Neural crest cell (in vitro differentiated cells): ENCODE results near the gene PRAMEF33. TPM values are rescaled to one million over a fixed set of nuclear protein-coding genes. Genes with fewer than 3 reads are reported as not detected.
"Not testable (repeated sequence)": the region's sequence is repeated elsewhere in the genome, so short reads cannot be mapped to it uniquely, and the experiment has no call there.

Experiments
- DNase-seq: peaks from one replicate; pipeline ENCODE4 v3.0.0; 2021; ENCODE audit warnings: low read depth, mixed read lengths, low spot score
- H3K27ac Mint-ChIP-seq: one replicate; pipeline ENCODE4 v1.8.0; 2021; ENCODE audit warnings: mild to moderate bottlenecking, mixed read lengths; ENCODE audit not compliant: unreplicated experiment
- H3K27me3 Mint-ChIP-seq: 2 replicates; pipeline ENCODE4 v1.8.0; 2021; ENCODE audit warnings: low read depth, mild to moderate bottlenecking, mixed read lengths
- H3K36me3 Mint-ChIP-seq: 2 replicates; pipeline ENCODE4 v1.8.0; 2021; ENCODE audit warnings: low read depth, mild to moderate bottlenecking, mixed read lengths
- H3K4me1 Mint-ChIP-seq: 2 replicates; pipeline ENCODE4 v1.8.0; 2021; ENCODE audit warnings: mixed read lengths
- H3K4me3 Mint-ChIP-seq: one replicate; pipeline ENCODE4 v1.8.0; 2021; ENCODE audit warnings: mild to moderate bottlenecking, mixed read lengths
- H3K9me3 Mint-ChIP-seq: 2 replicates; pipeline ENCODE4 v1.8.0; 2021; ENCODE audit warnings: mixed read lengths
- long read RNA-seq: library from polyadenylated mRNA; unstranded; transcript quantifications from one replicate; pipeline ENCODE4 v2.0.0, GENCODE V29; 2020
- total RNA-seq: library from RNA; stranded (reverse); gene quantifications from 2 replicates; pipeline ENCODE4 v1.2.1, GENCODE V29; 2021

The PRAMEF33 gene, protein sequence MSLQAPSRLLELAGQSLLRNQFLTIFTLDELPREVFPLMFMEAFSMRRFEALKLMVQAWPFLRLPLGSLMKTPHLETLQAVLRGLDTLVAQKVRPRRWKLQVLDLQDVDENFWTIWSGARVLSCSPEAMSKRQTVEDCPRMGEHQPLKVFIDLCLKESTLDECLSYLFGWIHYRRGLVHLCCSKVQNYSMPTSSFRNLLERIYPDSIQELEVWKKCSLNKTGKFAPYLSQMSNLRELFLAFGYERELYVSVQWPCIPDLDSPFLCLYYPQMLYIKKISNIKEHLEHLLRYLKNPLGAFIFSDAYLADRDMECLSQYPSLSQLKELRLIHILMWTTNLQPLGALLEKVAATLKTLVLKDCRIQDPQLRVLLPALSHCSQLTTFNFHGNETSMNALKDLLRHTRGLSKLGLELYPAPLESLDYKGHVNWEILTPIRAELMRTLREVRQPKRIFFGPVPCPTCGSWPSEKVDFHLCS
- total RNA-seq = not detected in 2 replicates
- long read RNA-seq = 0 reads

- not testable (repeated sequence) for H3K4me1 Mint-ChIP-seq, H3K27me3 Mint-ChIP-seq, DNase-seq, H3K27ac Mint-ChIP-seq, H3K9me3 Mint-ChIP-seq, H3K36me3 Mint-ChIP-seq, H3K4me3 Mint-ChIP-seq
Measured at GRCh38 chr1:13303239-13303638, at the start of gene PRAMEF33. TSS of gene PRAMEF33 (plus strand) at chr1:13303539. CDS start at chr1:13305955, 2,416 bp downstream.

GRCh38 chr1:13253898-13254297 lies 49.4 kb upstream of the PRAMEF33 start, which contains the start of gene PRAMEF5:
TSS of gene PRAMEF5 (plus strand) at chr1:13254198. CDS start at chr1:13259269, 5,071 bp downstream.
- H3K4me1 Mint-ChIP-seq, H3K27me3 Mint-ChIP-seq, DNase-seq, H3K4me3 Mint-ChIP-seq, H3K9me3 Mint-ChIP-seq, H3K27ac Mint-ChIP-seq, H3K36me3 Mint-ChIP-seq: not testable (repeated sequence)

- H3K27ac Mint-ChIP-seq, H3K4me1 Mint-ChIP-seq, H3K36me3 Mint-ChIP-seq, H3K27me3 Mint-ChIP-seq, H3K9me3 Mint-ChIP-seq, DNase-seq, H3K4me3 Mint-ChIP-seq: not testable (repeated sequence)
Measured at GRCh38 chr1:13265124-13265523, 38.2 kb upstream of the PRAMEF33 start.

- not testable (repeated sequence) for DNase-seq, H3K27me3 Mint-ChIP-seq, H3K36me3 Mint-ChIP-seq, H3K9me3 Mint-ChIP-seq, H3K4me1 Mint-ChIP-seq, H3K4me3 Mint-ChIP-seq, H3K27ac Mint-ChIP-seq
Measured at GRCh38 chr1:13277016-13277415, 26.3 kb upstream of the PRAMEF33 start.

GRCh38 chr1:13279617-13280016 lies 23.7 kb upstream of the PRAMEF33 start:
- not testable (repeated sequence) for H3K27ac Mint-ChIP-seq

DNA sequence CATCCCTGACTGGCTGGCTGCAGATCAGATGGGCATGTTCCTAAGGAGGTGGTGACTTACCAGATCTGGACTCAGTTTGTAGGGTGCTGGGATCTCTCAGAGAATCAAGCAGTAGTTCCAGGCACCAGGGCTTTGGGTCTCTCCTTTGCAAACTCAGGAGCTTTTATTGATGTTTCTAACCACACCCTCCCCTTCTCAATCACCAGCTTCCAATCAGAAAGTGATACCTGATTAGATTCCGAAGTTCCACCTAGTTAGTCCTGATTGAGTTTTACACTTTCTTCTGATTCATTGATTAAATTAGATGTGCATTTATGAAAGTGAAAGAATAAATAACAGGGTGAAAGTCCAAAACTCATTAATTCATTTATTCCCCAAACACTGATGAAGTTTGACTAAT lies 18.3 kb upstream of the PRAMEF33 start, which contains the start of gene PRAMEF8:
Gene PRAMEF8 (minus strand): TSS at position 101 of the 400 bp plus-strand sequence. CDS start 1,046 bp downstream, outside the sequence.
- H3K4me1 Mint-ChIP-seq, H3K4me3 Mint-ChIP-seq, H3K27me3 Mint-ChIP-seq, DNase-seq, H3K9me3 Mint-ChIP-seq, H3K36me3 Mint-ChIP-seq, H3K27ac Mint-ChIP-seq: not testable (repeated sequence)

More at GRCh38 chr1:13279617-13280016, 23.7 kb upstream of the PRAMEF33 start:
- not testable (repeated sequence) for H3K4me1 Mint-ChIP-seq, H3K27me3 Mint-ChIP-seq, H3K4me3 Mint-ChIP-seq, H3K9me3 Mint-ChIP-seq, DNase-seq, H3K36me3 Mint-ChIP-seq

DNA sequence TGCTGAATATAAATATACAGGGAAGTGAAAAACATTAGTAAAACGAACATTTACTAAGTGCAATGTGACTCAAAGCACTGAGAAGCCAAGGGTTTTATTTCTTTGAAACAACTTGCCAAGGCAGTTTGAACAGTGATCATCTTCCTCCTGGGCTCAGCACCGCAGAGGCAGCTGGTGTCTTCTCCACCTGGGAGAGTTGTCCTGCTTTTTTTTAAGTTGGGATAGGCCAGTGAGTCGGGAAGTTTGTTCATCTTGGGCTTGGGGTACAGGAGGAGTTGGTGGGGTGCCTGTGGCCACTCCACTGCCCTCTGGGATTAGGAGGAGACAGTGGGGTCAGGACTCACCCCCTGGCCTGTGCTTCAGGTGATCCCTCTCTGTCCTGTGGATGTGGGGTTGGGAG lies 14.3 kb upstream of the PRAMEF33 start:
- not testable (repeated sequence) for H3K4me1 Mint-ChIP-seq, H3K27me3 Mint-ChIP-seq, H3K4me3 Mint-ChIP-seq, DNase-seq, H3K9me3 Mint-ChIP-seq, H3K27ac Mint-ChIP-seq, H3K36me3 Mint-ChIP-seq

- not testable (repeated sequence) for H3K4me1 Mint-ChIP-seq, H3K27ac Mint-ChIP-seq, H3K9me3 Mint-ChIP-seq, H3K27me3 Mint-ChIP-seq, H3K4me3 Mint-ChIP-seq, H3K36me3 Mint-ChIP-seq, DNase-seq
Measured at GRCh38 chr1:13297216-13297931, 6.0 kb upstream of the PRAMEF33 start.

DNA sequence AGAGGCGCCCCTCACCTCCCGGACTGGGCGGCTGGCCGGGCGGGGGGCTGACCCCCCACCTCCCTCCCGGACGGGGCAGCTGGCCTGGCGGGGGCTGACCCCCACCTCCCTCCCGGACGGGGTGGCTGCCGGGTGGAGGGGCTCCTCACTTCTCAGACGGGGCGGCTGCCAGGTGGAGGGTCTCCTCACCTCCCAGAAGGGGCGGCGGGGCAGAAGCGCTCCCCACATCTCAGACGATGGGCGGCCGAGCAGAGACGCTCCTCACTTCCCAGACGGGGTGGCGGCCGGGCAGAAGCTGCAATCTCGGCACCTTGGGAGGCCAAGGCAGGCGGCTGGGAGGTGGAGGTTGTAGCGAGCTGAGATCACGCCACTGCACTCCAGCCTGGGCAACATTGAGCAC lies 4.6 kb upstream of the PRAMEF33 start:
- DNase-seq, H3K27ac Mint-ChIP-seq, H3K36me3 Mint-ChIP-seq, H3K9me3 Mint-ChIP-seq, H3K27me3 Mint-ChIP-seq, H3K4me3 Mint-ChIP-seq, H3K4me1 Mint-ChIP-seq: not testable (repeated sequence)

- not testable (repeated sequence) for H3K27ac Mint-ChIP-seq, H3K27me3 Mint-ChIP-seq, H3K9me3 Mint-ChIP-seq, DNase-seq, H3K4me1 Mint-ChIP-seq, H3K4me3 Mint-ChIP-seq, H3K36me3 Mint-ChIP-seq
Measured at GRCh38 chr1:13302197-13302596, 1.1 kb upstream of the PRAMEF33 start.

GRCh38 chr1:13315281-13315680 lies 11.9 kb downstream of the PRAMEF33 start, which contains the start of gene PRAMEF15:
TSS of gene PRAMEF15 (plus strand) at chr1:13315581. CDS start at chr1:13318408, 2,827 bp downstream.
- H3K27me3 Mint-ChIP-seq, H3K9me3 Mint-ChIP-seq, H3K4me1 Mint-ChIP-seq, H3K27ac Mint-ChIP-seq, DNase-seq, H3K36me3 Mint-ChIP-seq, H3K4me3 Mint-ChIP-seq: not testable (repeated sequence)

- not testable (repeated sequence) for H3K27me3 Mint-ChIP-seq, H3K36me3 Mint-ChIP-seq, H3K4me3 Mint-ChIP-seq, H3K9me3 Mint-ChIP-seq, H3K27ac Mint-ChIP-seq, DNase-seq, H3K4me1 Mint-ChIP-seq
Measured at GRCh38 chr1:13342496-13342895, 39.2 kb downstream of the PRAMEF33 start.

- not testable (repeated sequence) for H3K4me3 Mint-ChIP-seq, H3K27ac Mint-ChIP-seq, DNase-seq, H3K36me3 Mint-ChIP-seq, H3K4me1 Mint-ChIP-seq, H3K9me3 Mint-ChIP-seq, H3K27me3 Mint-ChIP-seq
Measured at GRCh38 chr1:13347034-13347433, 43.7 kb downstream of the PRAMEF33 start, which contains the start of gene PRAMEF14. TSS of gene PRAMEF14 (minus strand) at chr1:13347134. CDS start at chr1:13345314, 1,820 bp downstream.
